Stomach smooth muscle (tissue), 2 donors: ENCODE measurements around the gene SLC25A1.
"Not testable (repeated sequence)": the region's sequence is repeated elsewhere in the genome, so short reads cannot be mapped to it uniquely, and the experiment has no call there.

Experiments
- H3K27ac ChIP-seq: one replicate; pipeline ENCODE4 v1.7.0; 2013; ENCODE audit warnings: mild to moderate bottlenecking, low read length, inconsistent platforms
- H3K27me3 ChIP-seq, 2 donors: one replicate each; pipeline ENCODE4 v1.7.0; 2013; ENCODE audit warnings: low read length in 2 of 2; ENCODE audit not compliant: insufficient read depth in 2 of 2, control insufficient read depth in 1 of 2
- H3K36me3 ChIP-seq, 2 donors: one replicate each; pipeline ENCODE4 v1.7.0; 2013; ENCODE audit warnings: low read length in 2 of 2; ENCODE audit not compliant: control insufficient read depth in 2 of 2, insufficient read depth in 2 of 2
- H3K4me1 ChIP-seq: one replicate; pipeline ENCODE4 v1.7.0; 2013; ENCODE audit warnings: low read length; ENCODE audit not compliant: control insufficient read depth, insufficient read depth
- H3K4me3 ChIP-seq, 2 donors: one replicate each; pipeline ENCODE4 v1.7.0; 2013; ENCODE audit warnings: low read length in 2 of 2
- H3K9ac ChIP-seq, 2 donors: one replicate each; pipeline ENCODE4 v1.7.0; 2013; ENCODE audit warnings: low read length in 2 of 2, mild to moderate bottlenecking in 1 of 2
- H3K9me3 ChIP-seq, 2 donors: one replicate each; pipeline ENCODE4 v1.7.0; 2013; ENCODE audit warnings: low read length in 2 of 2; ENCODE audit not compliant: control insufficient read depth in 2 of 2
- donor health status: healthy.
- donor health status: Pancreatic carcinoma.

Gene SLC25A1

DNA sequence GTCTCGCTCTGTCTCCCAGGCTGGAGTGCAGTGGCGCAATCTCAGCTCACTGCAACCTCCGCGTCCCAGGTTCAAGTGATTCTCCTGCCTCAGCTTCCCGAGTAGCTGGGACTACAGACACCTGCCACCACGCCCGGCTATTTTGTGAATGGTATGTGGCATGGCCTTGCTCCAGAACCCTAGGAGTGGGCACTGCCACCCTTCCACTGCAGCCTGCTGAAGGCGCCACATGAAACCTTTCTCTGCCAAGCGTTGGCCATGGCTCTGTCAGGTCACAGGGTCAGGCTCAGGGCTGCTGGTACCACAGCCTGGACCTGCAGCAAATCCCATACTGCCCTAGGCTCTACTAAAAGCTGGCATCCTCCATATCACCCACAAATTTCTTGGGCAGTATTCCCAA lies 22.4 kb downstream of the SLC25A1 start:
- H3K36me3 ChIP-seq, H3K9ac ChIP-seq, H3K27ac ChIP-seq, H3K4me3 ChIP-seq, H3K4me1 ChIP-seq, H3K9me3 ChIP-seq: not testable (repeated sequence)
- H3K27me3 ChIP-seq = peaks cover 10 to 18% of the 10 kb centered on the region in 2 donors

DNA sequence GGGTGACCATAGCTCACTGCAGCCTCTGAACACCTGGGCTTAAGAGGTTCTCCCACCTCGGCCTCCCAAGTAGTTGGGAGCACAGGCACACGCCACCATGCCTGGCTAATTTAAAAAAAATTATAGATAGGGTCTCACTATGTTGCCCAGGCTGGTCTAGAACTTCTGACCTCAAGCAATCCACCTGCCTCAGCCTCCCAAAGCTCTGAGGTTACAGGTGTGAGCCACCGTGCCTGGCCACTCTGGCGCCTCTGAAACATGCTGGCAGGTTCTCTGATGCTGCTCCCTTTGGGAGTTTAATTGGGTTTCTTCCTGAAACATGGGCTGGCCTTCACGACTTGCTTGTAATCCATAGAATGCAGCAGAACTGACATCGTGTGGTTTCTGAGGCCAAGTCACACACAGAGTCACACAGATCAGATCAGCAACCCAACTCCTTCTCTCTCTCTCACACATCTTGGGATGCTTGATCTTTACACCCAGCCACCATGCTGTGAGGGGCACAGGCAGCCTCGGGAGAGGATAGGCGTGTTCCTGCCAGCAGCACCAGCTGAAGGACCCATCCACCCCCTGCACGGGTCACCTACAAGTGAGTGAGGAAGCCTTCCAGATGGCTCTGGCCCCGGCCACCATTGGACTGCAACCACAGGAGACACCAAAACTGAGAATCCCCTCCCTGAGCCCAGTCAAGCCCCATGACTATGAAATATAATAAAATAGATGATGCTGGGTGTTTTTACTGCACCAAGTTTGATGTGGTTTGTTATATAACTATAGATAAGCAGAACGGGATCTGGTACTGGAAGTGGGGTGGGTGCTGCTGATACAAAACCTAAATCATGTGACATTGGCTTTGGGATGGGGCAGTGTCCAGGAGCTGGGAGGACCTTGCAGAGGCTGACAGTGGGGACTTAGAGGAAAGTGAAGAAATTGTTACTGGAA lies 25.3 kb downstream of the SLC25A1 start:
- Histone ChIP-seq H3K9ac (no peak overlapping the region), H3K4me3 (no peak overlapping the region), H3K9me3 (no peaks in the 10 kb centered on the region), H3K27me3 (peaks cover 28 to 31% of the 10 kb centered on the region in 2 donors), H3K4me1 (no peaks in the 10 kb centered on the region), H3K27ac (no peak overlapping the region), H3K36me3 (no peaks in the 10 kb centered on the region)

DNA sequence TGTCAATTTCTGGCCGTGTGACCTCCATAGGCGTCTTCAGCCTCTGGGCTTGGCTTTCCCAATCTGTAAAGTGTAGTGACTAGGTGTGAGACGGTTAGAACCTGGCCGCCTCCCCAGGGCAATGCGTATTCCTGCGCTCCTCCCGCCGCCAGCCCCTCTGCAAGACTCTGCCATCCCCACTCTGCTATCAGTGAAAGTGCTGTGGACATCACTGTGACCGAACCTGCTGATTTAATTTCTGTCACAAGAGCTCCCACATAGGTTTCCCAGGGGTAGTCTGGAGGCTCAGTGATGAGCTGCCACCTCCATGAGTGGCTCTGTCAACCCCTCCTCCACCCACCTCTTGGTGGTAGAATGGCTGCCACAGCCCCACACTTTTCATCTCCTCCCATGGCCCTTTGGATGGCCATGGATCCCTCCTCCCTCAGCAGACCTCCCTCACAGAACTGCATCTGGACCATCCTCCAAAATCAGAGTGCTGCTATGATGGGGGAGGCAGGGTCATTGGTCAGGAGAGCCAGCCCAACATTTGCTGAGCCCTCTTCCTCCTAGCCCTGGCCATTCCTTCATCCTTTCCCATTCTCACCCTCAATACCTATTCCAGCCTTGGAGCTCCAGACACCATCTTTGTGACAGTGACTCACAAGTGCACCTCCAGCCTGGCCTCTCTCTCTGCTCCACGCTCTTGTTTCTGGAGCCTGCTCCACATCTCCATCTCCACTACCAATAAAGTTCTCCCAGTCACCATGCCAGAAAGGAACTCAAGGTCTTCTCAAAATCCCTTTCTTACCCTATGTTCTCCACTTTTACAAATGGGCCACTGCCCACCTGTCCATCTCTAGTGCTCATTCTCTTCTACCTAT lies 27.0 kb downstream of the SLC25A1 start:
- Histone ChIP-seq H3K27me3 (peaks cover 28 to 33% of the 10 kb centered on the region in 2 donors), H3K4me1 (no peaks in the 10 kb centered on the region), H3K9me3 (no peaks in the 10 kb centered on the region), H3K36me3 (no peaks in the 10 kb centered on the region), H3K9ac (no peak overlapping the region), H3K4me3 (no peak overlapping the region), H3K27ac (no peak overlapping the region)

DNA sequence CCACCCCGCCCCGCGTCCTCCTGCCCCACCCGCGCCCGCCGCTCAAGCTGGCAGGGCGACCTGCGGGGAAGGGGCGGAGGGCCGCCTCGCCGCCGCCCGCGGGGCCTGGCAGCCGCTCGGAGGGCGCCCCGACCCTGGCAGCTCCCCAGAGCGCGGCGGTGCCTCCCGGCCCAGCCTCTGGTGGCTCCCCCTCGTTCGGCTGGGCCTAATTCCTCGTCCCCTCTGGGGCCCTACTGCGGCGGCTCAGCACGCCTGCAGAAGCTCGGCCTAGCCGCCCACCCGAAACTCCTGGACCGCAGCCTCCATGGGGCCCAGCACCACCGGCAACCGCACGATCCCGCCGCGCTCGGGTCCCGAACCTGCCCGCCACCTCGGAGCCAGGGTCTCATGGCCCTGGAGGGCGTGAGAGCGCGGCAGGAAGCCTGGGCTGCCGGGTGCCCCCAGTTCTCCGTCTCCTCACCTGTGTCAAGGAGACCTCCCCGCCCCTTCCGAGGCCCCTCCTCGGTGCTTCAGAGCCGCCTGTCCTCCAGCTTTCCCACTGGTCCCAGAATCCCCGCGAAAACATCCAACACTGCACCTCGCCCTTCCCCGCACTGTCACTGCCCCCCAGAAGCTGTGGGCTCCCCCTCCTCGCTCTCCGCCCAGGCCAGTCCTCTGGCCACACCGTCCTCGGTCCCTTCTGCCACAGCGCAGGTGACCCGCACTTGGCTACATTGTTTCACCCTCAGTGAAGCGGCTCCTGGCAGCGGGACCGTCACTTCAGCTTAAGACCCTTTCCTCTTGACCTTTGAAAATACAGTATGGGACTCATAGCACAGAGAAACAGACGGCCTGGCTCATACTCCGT lies 27.8 kb downstream of the SLC25A1 start:
- no peaks in the 10 kb centered on the region for H3K4me1 ChIP-seq
- no peak overlapping the region for H3K4me3 ChIP-seq
- H3K36me3 ChIP-seq = no peaks in the 10 kb centered on the region
- no peaks in the 10 kb centered on the region for H3K9me3 ChIP-seq
- no peak overlapping the region for H3K9ac ChIP-seq
- no peak overlapping the region for H3K27ac ChIP-seq
- H3K27me3 ChIP-seq = peaks cover 28 to 33% of the 10 kb centered on the region in 2 donors

DNA sequence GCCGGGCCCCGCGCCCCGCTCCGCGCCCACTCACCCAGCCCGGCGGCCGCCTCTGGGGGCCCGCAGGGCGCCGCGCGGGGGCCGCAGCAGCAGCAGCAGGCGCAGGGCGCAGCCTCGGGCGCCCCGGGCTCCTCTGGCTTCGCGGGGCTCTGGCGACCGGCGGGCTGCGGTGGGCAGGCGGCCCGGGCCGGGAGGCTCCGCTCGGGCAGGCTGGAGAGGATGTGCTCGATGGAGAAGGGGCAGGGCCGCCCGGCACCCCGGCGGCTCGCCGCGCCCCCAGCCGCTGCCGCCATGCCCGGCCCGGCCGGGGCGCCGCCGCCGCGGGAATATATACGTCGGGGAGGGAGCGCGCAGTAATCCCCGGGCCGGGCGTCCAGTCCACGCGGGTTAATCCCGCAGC lies 28.5 kb downstream of the SLC25A1 start, which contains the start of gene GSC2:
Gene GSC2 (minus strand): TSS at position 302 of the 400 bp plus-strand sequence. CDS start 9 bp downstream, at position 293.
- Histone ChIP-seq H3K27ac (no peak within 1 kb of the TSS), H3K4me1 (no peaks in the 10 kb centered on the region), H3K27me3 (peaks cover 28 to 33% of the 10 kb centered on the region in 2 donors), H3K9me3 (no peaks in the 10 kb centered on the region), H3K36me3 (no peaks in the 10 kb centered on the region), H3K9ac (no peak within 1 kb of the TSS), H3K4me3 (peak within 1 kb of the TSS in 1 of 2 donors; percentile 8)

DNA sequence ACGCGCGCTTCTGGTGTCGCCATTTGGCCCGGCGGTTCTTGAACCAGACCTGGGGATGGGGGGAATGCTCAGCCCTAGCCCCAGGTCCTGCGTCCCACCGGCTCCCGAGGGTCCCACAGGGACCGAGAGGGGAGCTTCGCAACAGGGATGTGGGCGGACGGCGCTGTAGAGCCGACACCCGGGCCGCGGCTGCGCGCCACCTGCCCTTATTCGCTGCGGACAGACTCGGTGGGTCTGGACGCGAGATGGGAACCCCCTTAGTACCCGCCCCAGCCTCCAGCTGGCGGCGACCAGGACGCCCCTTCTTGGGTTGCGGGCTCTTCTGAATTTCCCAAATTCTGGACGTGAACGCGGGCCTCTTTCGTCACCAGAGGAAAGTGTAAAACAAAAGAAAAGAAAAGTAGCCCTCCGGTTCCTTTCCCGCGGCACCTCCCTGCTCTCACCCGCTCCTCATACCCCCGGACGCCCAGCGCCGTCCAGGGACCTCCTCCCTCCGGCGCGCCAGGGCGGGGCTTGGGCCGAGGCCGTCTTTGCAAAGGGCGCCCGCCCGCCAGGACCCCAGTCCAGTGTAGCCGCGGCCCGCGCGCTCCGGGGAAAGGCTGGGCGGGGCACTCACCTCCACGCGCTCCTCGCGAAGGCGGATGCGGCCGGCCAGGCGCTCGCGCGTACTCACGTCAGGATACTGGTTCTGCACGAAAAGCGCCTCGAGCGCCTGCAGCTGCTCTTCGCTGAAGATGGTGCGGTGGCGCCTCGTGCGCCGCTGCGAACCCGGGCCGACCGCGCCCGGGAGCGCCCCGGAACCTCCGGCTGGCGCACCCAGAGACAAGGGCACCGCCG lies 29.3 kb downstream of the SLC25A1 start:
- Histone ChIP-seq H3K36me3 (no peaks in the 10 kb centered on the region), H3K27ac (no peak overlapping the region), H3K9ac (no peak overlapping the region), H3K4me1 (no peaks in the 10 kb centered on the region), H3K4me3 (peak overlapping the region in 1 of 2 donors; percentile 8), H3K9me3 (no peaks in the 10 kb centered on the region), H3K27me3 (peaks cover 28 to 33% of the 10 kb centered on the region in 2 donors)

DNA sequence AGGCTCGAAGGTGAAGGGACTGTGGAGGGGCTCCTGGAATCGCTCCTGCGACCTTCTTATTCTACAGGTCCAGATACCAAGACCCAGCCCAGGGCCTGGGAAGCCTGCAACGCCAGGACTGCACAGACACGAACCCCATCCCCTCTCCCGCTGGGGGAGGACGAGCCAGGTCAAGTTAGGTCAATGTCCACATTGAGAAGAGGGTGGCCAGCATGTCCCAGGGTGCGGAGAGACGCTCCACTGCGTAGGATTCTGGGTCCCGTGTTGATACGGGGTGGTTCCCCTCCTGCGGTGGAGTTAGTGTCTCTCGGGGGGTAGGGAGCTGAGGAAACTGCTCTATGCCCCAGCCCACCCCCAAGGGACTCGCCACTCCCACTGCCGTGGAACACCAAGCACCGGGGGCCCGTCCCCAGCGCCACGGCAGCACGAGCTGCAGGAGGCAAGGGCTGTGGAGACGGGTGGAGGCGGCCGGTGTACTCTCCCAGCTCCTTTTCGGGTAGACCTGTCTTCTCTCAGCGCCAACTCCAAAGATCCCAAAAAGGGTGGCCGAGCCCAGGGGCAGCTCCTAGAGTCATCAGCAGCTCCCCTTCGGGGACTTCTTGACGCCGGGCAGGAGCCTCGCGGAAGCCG lies 30.0 kb downstream of the SLC25A1 start:
- H3K9ac ChIP-seq = no peak overlapping the region
- H3K4me1 ChIP-seq = peaks cover 4% of the 10 kb centered on the region
- no peak overlapping the region for H3K27ac ChIP-seq
- H3K4me3 ChIP-seq = no peak overlapping the region
- no peaks in the 10 kb centered on the region for H3K9me3 ChIP-seq
- no peaks in the 10 kb centered on the region for H3K36me3 ChIP-seq
- H3K27me3 ChIP-seq = peaks cover 28 to 33% of the 10 kb centered on the region in 2 donors

DNA sequence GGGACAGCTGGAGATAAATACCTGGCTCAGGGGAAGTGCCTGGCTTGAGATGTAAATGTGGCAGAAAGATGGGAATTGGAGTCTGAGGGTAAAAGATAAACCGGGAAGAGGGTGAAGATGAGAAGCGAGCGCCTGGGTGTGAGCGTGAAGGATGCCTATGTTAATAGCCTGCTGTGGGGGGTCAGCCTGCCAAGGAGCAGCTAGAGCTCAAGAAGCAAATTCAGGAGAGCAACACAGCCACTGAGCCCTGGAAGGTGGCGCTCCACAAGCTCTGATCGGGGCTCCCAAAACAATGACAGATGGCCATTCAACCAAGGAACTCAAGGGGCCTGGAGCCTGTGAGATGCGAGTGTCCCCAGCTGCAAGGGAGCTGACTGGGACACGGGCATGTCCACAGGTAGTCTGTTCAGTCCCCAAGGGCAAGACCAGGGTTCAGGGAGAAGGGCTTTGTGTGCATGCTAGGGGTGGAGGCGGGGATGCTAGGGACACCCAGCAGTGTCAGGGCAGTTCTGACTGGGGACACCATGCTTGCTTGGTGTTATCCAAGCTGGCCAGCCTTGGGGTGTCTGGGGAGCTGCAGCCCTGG lies 31.2 kb downstream of the SLC25A1 start:
- Histone ChIP-seq H3K9ac (no peak overlapping the region), H3K27me3 (peaks cover 28% of the 10 kb centered on the region in 2 donors), H3K4me1 (peaks cover 11% of the 10 kb centered on the region), H3K27ac (no peak overlapping the region), H3K9me3 (no peaks in the 10 kb centered on the region), H3K36me3 (peaks cover 2 to 4% of the 10 kb centered on the region in 2 donors), H3K4me3 (no peak overlapping the region)
